ENCODE measurements around the gene RFX7.
"Not testable (repeated sequence)": the region's sequence is repeated elsewhere in the genome, so short reads cannot be mapped to it uniquely, and the experiment has no call there.

RFX7 gene

GRCh38 chr15:56203312-56203922, 40.3 kb downstream of the RFX7 start:
- peak; percentile 56 for DNase-seq

GRCh38 chr15:56202701-56203100, 41.0 kb downstream of the RFX7 start:
- no peak for DNase-seq

GRCh38 chr15:56199038-56199437, 44.6 kb downstream of the RFX7 start:
- no peak for DNase-seq

GRCh38 chr15:56194035-56194434, 49.6 kb downstream of the RFX7 start:
- DNase-seq, result no peak

GRCh38 chr15:56192659-56193442, 50.8 kb downstream of the RFX7 start:
- peak; percentile 7 for DNase-seq

- DNase-seq, result no peak
Observed at GRCh38 chr15:56187665-56188064, 56.0 kb downstream of the RFX7 start.

GRCh38 chr15:56185980-56186379, 57.7 kb downstream of the RFX7 start:
- DNase-seq, result no peak

- no peak for DNase-seq
Observed at GRCh38 chr15:56184516-56184915, 59.2 kb downstream of the RFX7 start.

- no peak for DNase-seq
Observed at GRCh38 chr15:56180851-56181250, 62.8 kb downstream of the RFX7 start.

GRCh38 chr15:56176996-56177395, 66.7 kb downstream of the RFX7 start:
- DNase-seq, result no peak

GRCh38 chr15:56175788-56176187, 67.9 kb downstream of the RFX7 start:
- DNase-seq, result no peak

GRCh38 chr15:56174649-56175048, 69.0 kb downstream of the RFX7 start:
- DNase-seq, result no peak

GRCh38 chr15:56168394-56168793, 75.3 kb downstream of the RFX7 start:
- DNase-seq, result no peak

GRCh38 chr15:56165234-56165633, 78.4 kb downstream of the RFX7 start:
- DNase-seq, result no peak

GRCh38 chr15:56160966-56161365, 82.7 kb downstream of the RFX7 start:
- DNase-seq, result no peak

- no peak for DNase-seq
Observed at GRCh38 chr15:56156877-56157276, 86.8 kb downstream of the RFX7 start.

GRCh38 chr15:56155278-56155677, 88.4 kb downstream of the RFX7 start:
- not testable (repeated sequence) for DNase-seq

- DNase-seq, result not testable (repeated sequence)
Observed at GRCh38 chr15:56154768-56155167, 88.9 kb downstream of the RFX7 start.

- no peak for DNase-seq
Observed at GRCh38 chr15:56150204-56150603, 93.5 kb downstream of the RFX7 start.

- no peak for DNase-seq
Observed at GRCh38 chr15:56148064-56148463, 95.6 kb downstream of the RFX7 start.

GRCh38 chr15:56146756-56147155, 96.9 kb downstream of the RFX7 start:
- no peak for DNase-seq

- no peak for DNase-seq
Observed at GRCh38 chr15:56128081-56128480, 115.6 kb downstream of the RFX7 start.

GRCh38 chr15:56126409-56126808, 117.3 kb downstream of the RFX7 start:
- no peak for DNase-seq

GRCh38 chr15:56124391-56124790, 119.3 kb downstream of the RFX7 start:
- no peak for DNase-seq

GRCh38 chr15:56105855-56106254, 137.8 kb downstream of the RFX7 start:
- DNase-seq, result no peak

All from MV-4-11 (cell line).